ENCODE results near the gene CPLX1.

CPLX1 gene

DNA sequence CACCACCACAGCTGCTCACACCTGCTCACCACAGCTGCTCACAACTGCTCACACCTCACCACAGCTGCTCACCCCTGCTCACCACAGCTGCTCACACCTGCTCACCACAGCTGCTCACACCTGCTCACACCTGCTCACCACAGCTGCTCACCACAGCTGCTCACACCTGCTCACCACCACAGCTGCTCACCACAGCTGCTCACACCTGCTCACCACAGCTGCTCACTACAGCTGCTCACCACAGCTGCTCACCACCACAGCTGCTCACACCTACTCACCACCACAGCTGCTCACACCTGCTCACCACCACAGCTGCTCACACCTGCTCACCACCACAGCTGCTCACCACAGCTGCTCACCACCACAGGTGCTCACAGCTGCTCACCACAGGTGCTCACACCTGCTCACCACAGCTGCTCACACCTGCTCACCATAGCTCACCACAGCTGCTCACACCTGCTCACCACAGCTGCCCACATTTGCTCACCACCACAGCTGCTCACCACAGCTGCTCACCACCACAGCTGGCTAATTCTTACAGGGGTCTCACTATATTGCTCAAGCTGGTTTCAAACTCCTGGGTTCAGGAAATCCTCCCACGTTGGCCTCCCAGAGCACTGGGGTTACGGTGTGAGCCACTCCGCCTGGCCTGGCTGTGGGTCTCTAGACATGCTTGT lies 30.4 kb upstream of the CPLX1 start:
- Histone ChIP-seq H2AFZ (ENCODE audit: low read length) (no peak overlapping the region), H3K4me3 (ENCODE audit: low read length, poor library complexity, severe bottlenecking) (no peak overlapping the region), H3K4me2 (ENCODE audit: low read depth, low read length, poor library complexity, severe bottlenecking) (no peak overlapping the region), H3K36me3 (ENCODE audit: insufficient read depth, low read length) (peaks cover 33% of the 10 kb centered on the region; the same call in 1 of the 2 replicates), H3K9me3 (ENCODE audit: insufficient read depth, low read depth, low read length) (no peaks in the 10 kb centered on the region), H3K9me2 (replicated peaks; ENCODE audit: low read depth, low read length) (no peaks in the 10 kb centered on the region), H3K4me1 (ENCODE audit: insufficient read depth, low read length, poor library complexity, severe bottlenecking) (no peaks in the 10 kb centered on the region), H3K27me3 (ENCODE audit: insufficient read depth, low read length, poor library complexity, severe bottlenecking) (no peaks in the 10 kb centered on the region), H3F3A (ENCODE audit: low read depth) (no peaks in the 10 kb centered on the region), H3K79me2 (ENCODE audit: insufficient read depth, low read length) (no peaks in the 10 kb centered on the region), H4K20me1 (ENCODE audit: insufficient read depth, low read length, poor library complexity, severe bottlenecking) (no peaks in the 10 kb centered on the region), H3K9ac (ENCODE audit: low read depth, low read length, poor library complexity, severe bottlenecking) (no peak overlapping the region)
- no peak for TF ChIP-seq EZH2phosphoT487 (IDR thresholded peaks at IDR 0.05; ENCODE audit: borderline replicate concordance)

DNA sequence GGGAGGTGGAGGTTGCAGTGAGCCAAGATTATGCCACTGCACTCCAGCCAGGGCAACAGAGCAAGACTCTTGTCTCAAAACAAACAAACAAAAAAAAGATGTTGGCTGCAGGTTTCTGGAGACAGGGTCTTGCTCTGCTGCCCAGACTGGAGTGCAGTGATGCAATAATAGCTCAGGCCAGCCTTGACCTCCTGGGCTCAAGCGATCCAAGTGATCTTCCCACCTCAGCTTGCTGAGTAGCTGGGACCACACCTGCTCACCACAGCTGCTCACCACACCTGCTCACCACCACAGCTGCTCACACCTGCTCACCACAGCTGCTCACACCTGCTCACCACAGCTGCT lies 29.9 kb upstream of the CPLX1 start:
- Histone ChIP-seq H3K4me3 (ENCODE audit: low read length, poor library complexity, severe bottlenecking) (no peak overlapping the region), H3K27me3 (ENCODE audit: insufficient read depth, low read length, poor library complexity, severe bottlenecking) (no peaks in the 10 kb centered on the region), H3K9ac (ENCODE audit: low read depth, low read length, poor library complexity, severe bottlenecking) (no peak overlapping the region), H3K4me2 (ENCODE audit: low read depth, low read length, poor library complexity, severe bottlenecking) (no peak overlapping the region), H3K9me2 (replicated peaks; ENCODE audit: low read depth, low read length) (no peaks in the 10 kb centered on the region), H3K36me3 (ENCODE audit: insufficient read depth, low read length) (peaks cover 28% of the 10 kb centered on the region; the same call in 1 of the 2 replicates), H3K9me3 (ENCODE audit: insufficient read depth, low read depth, low read length) (no peaks in the 10 kb centered on the region), H2AFZ (ENCODE audit: low read length) (no peak overlapping the region), H4K20me1 (ENCODE audit: insufficient read depth, low read length, poor library complexity, severe bottlenecking) (no peaks in the 10 kb centered on the region), H3K4me1 (ENCODE audit: insufficient read depth, low read length, poor library complexity, severe bottlenecking) (no peaks in the 10 kb centered on the region), H3F3A (ENCODE audit: low read depth) (no peaks in the 10 kb centered on the region), H3K79me2 (ENCODE audit: insufficient read depth, low read length) (no peaks in the 10 kb centered on the region)
- TF ChIP-seq, protein P1, sequence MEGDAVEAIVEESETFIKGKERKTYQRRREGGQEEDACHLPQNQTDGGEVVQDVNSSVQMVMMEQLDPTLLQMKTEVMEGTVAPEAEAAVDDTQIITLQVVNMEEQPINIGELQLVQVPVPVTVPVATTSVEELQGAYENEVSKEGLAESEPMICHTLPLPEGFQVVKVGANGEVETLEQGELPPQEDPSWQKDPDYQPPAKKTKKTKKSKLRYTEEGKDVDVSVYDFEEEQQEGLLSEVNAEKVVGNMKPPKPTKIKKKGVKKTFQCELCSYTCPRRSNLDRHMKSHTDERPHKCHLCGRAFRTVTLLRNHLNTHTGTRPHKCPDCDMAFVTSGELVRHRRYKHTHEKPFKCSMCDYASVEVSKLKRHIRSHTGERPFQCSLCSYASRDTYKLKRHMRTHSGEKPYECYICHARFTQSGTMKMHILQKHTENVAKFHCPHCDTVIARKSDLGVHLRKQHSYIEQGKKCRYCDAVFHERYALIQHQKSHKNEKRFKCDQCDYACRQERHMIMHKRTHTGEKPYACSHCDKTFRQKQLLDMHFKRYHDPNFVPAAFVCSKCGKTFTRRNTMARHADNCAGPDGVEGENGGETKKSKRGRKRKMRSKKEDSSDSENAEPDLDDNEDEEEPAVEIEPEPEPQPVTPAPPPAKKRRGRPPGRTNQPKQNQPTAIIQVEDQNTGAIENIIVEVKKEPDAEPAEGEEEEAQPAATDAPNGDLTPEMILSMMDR (conservative IDR thresholded peaks at IDR 0.05; ENCODE audit: low read length), result no peak
- TF ChIP-seq EZH2phosphoT487 (IDR thresholded peaks at IDR 0.05; ENCODE audit: borderline replicate concordance), result no peak

DNA sequence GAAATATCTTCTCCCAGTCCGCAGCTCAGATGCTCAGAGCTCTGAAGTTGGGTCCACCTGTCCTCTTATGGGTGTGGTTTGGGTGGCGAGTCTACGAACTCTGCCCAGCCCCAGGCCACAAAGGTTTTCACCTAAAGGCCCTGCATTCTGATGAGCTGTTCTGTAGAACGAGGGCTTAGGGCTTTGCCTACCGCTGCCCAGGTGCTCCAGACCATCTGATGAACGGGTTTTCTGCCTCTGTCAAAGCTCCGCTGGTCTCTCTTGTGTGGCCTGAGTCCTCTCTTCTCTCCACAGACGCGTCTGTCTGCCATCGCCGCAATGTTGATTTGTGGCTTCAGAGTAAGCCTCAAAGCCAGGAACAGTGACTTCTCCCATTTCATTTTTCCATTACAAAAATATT lies 28.4 kb upstream of the CPLX1 start:
- Histone ChIP-seq H3K27me3 (ENCODE audit: insufficient read depth, low read length, poor library complexity, severe bottlenecking) (no peaks in the 10 kb centered on the region), H3K4me2 (ENCODE audit: low read depth, low read length, poor library complexity, severe bottlenecking) (no peak overlapping the region), H2AFZ (ENCODE audit: low read length) (no peak overlapping the region), H3K79me2 (ENCODE audit: insufficient read depth, low read length) (no peaks in the 10 kb centered on the region), H3K36me3 (ENCODE audit: insufficient read depth, low read length) (peaks cover 24% of the 10 kb centered on the region; the same call in 1 of the 2 replicates), H3K4me1 (ENCODE audit: insufficient read depth, low read length, poor library complexity, severe bottlenecking) (no peaks in the 10 kb centered on the region), H3K9me3 (ENCODE audit: insufficient read depth, low read depth, low read length) (no peaks in the 10 kb centered on the region), H4K20me1 (ENCODE audit: insufficient read depth, low read length, poor library complexity, severe bottlenecking) (no peaks in the 10 kb centered on the region), H3K4me3 (ENCODE audit: low read length, poor library complexity, severe bottlenecking) (no peak overlapping the region), H3F3A (ENCODE audit: low read depth) (no peaks in the 10 kb centered on the region), H3K9ac (ENCODE audit: low read depth, low read length, poor library complexity, severe bottlenecking) (no peak overlapping the region), H3K9me2 (replicated peaks; ENCODE audit: low read depth, low read length) (no peaks in the 10 kb centered on the region)
- TF ChIP-seq, protein P1 (conservative IDR thresholded peaks at IDR 0.05; ENCODE audit: low read length), result no peak
- TF ChIP-seq EZH2phosphoT487 (IDR thresholded peaks at IDR 0.05; ENCODE audit: borderline replicate concordance), result no peak

DNA sequence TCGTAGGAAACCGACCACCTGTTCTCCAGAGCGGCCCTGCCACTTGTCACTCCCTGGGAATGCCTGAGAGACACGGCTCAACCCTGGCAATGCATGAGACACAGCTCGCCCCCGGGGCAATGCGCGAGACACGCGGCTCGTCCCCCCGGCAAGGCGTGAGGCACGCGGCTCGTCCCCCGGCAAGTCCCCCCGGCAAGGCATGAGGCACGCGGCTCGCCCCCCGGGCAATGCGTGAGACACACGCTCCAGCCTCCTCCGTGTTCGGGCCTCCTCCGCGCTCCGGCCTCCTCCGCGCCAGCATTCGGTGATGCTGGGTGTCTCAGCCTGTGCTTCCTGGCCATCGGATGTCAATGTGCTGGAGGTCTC lies 27.5 kb upstream of the CPLX1 start:
- no peaks in the 10 kb centered on the region for H4K20me1 ChIP-seq (ENCODE audit: insufficient read depth, low read length, poor library complexity, severe bottlenecking)
- no peak overlapping the region for H3K9ac ChIP-seq (ENCODE audit: low read depth, low read length, poor library complexity, severe bottlenecking)
- no peaks in the 10 kb centered on the region for H3K9me2 ChIP-seq (replicated peaks; ENCODE audit: low read depth, low read length)
- H3K9me3 ChIP-seq (ENCODE audit: insufficient read depth, low read depth, low read length), result no peaks in the 10 kb centered on the region
- no peak overlapping the region for H2AFZ ChIP-seq (ENCODE audit: low read length)
- H3K79me2 ChIP-seq (ENCODE audit: insufficient read depth, low read length), result no peaks in the 10 kb centered on the region
- H3K4me3 ChIP-seq (ENCODE audit: low read length, poor library complexity, severe bottlenecking), result no peak overlapping the region
- no peaks in the 10 kb centered on the region for H3K4me1 ChIP-seq (ENCODE audit: insufficient read depth, low read length, poor library complexity, severe bottlenecking)
- TF ChIP-seq EZH2phosphoT487 (IDR thresholded peaks at IDR 0.05; ENCODE audit: borderline replicate concordance), result no peak
- TF ChIP-seq, protein P1 (conservative IDR thresholded peaks at IDR 0.05; ENCODE audit: low read length), result no peak
- no peak overlapping the region for H3K4me2 ChIP-seq (ENCODE audit: low read depth, low read length, poor library complexity, severe bottlenecking)
- no peaks in the 10 kb centered on the region for H3F3A ChIP-seq (ENCODE audit: low read depth)
- H3K36me3 ChIP-seq (ENCODE audit: insufficient read depth, low read length), result peaks cover 14% of the 10 kb centered on the region; the same call in 1 of the 2 replicates
- no peaks in the 10 kb centered on the region for H3K27me3 ChIP-seq (ENCODE audit: insufficient read depth, low read length, poor library complexity, severe bottlenecking)
